Dendritic cell treated with granulocyte-macrophage colony-stimulating factor and Interleukin-4, amounts not matched to agents 40 ng/mL and 50 ng/mL, for 4 days (primary cell): ENCODE data around the gene L3MBTL3.

Experiments
- H3K27ac Mint-ChIP-seq: one replicate; pipeline ENCODE4 v1.8.0; 2022; ENCODE audit warnings: mild to moderate bottlenecking, mixed read lengths
- H3K27me3 Mint-ChIP-seq: one replicate; pipeline ENCODE4 v1.8.0; 2022; ENCODE audit warnings: mild to moderate bottlenecking, mixed read lengths
- H3K36me3 Mint-ChIP-seq: one replicate; pipeline ENCODE4 v1.8.0; 2022; ENCODE audit warnings: low read depth, mixed read lengths
- H3K4me1 Mint-ChIP-seq: one replicate; pipeline ENCODE4 v1.8.0; 2022; ENCODE audit warnings: low read depth, mixed read lengths
- H3K4me3 Mint-ChIP-seq: one replicate; pipeline ENCODE4 v1.8.0; 2022; ENCODE audit warnings: mild to moderate bottlenecking, moderate library complexity, mixed read lengths
- H3K9me3 Mint-ChIP-seq: one replicate; pipeline ENCODE4 v1.8.0; 2022; ENCODE audit warnings: mixed read lengths
- intact Hi-C: fragments of 100-400 bp; cut with micrococcal nuclease; formaldehyde crosslinking; loops from one replicate; pipeline ENCODE4 v1.15.0; 2022

Gene L3MBTL3

GRCh38 chr6:130012728-130013127, 5.7 kb upstream of the L3MBTL3 start:
- intact Hi-C loops = loop anchor here (10.0 kb wide), 1 partner anchor 248 kb away; no protein-coding TSS in a partner anchor
- Mint-ChIP-seq H3K4me3 (no peak overlapping the region), H3K27ac (no peak overlapping the region), H3K9me3 (peaks cover 7% of the 10 kb centered on the region), H3K27me3 (peaks cover 13% of the 10 kb centered on the region), H3K36me3 (no peaks in the 10 kb centered on the region), H3K4me1 (peaks cover 14% of the 10 kb centered on the region)

GRCh38 chr6:130018744-130019325, 454 bp downstream of the L3MBTL3 start:
- peaks cover 10% of the 10 kb centered on the region for H3K4me1 Mint-ChIP-seq
- peak overlapping the region; percentile 99 for H3K4me3 Mint-ChIP-seq
- H3K27me3 Mint-ChIP-seq = no peaks in the 10 kb centered on the region
- peaks cover 15% of the 10 kb centered on the region for H3K36me3 Mint-ChIP-seq
- intact Hi-C loops = loop anchor here (5.0 to 10.0 kb wide), 2 partner anchors 82 to 254 kb away; no protein-coding TSS in a partner anchor
- H3K9me3 Mint-ChIP-seq = no peaks in the 10 kb centered on the region
- H3K27ac Mint-ChIP-seq = peak overlapping the region; percentile 79

- Mint-ChIP-seq H3K9me3 (no peaks in the 10 kb centered on the region), H3K36me3 (peaks cover 15% of the 10 kb centered on the region), H3K4me1 (peaks cover 10% of the 10 kb centered on the region), H3K27me3 (no peaks in the 10 kb centered on the region), H3K4me3 (peak overlapping the region; percentile 89), H3K27ac (peak overlapping the region; percentile 79)
- intact Hi-C loops = loop anchor here (2.0 to 10.0 kb wide), 5 partner anchors 82 to 517 kb away; no protein-coding TSS in a partner anchor
Observed at GRCh38 chr6:130019326-130020072, 1.1 kb downstream of the L3MBTL3 start.

- Mint-ChIP-seq H3K9me3 (no peaks in the 10 kb centered on the region), H3K27ac (peak overlapping the region; percentile 79), H3K27me3 (no peaks in the 10 kb centered on the region), H3K4me3 (peak overlapping the region; percentile 78), H3K4me1 (peaks cover 10% of the 10 kb centered on the region), H3K36me3 (peaks cover 20% of the 10 kb centered on the region)
- intact Hi-C loops = loop anchor here (2.0 to 10.0 kb wide), 3 partner anchors 125 to 518 kb away; no protein-coding TSS in a partner anchor
Observed at GRCh38 chr6:130020073-130020906, 1.9 kb downstream of the L3MBTL3 start.

- Mint-ChIP-seq H3K36me3 (peaks cover 22% of the 10 kb centered on the region), H3K9me3 (no peaks in the 10 kb centered on the region), H3K4me3 (peak overlapping the region; percentile 78), H3K4me1 (peaks cover 10% of the 10 kb centered on the region), H3K27ac (peak overlapping the region; percentile 79), H3K27me3 (no peaks in the 10 kb centered on the region)
- intact Hi-C loops = loop anchor here (2.0 to 10.0 kb wide), 3 partner anchors 126 to 519 kb away; no protein-coding TSS in a partner anchor
Observed at GRCh38 chr6:130020907-130021629, 2.7 kb downstream of the L3MBTL3 start.

GRCh38 chr6:130026859-130027258, 8.5 kb downstream of the L3MBTL3 start:
- Mint-ChIP-seq H3K4me3 (no peak overlapping the region), H3K4me1 (no peaks in the 10 kb centered on the region), H3K36me3 (peaks cover 7% of the 10 kb centered on the region), H3K27ac (no peak overlapping the region), H3K27me3 (no peaks in the 10 kb centered on the region), H3K9me3 (no peaks in the 10 kb centered on the region)
- intact Hi-C loops = loop anchor here (10.0 kb wide), 1 partner anchor 432 kb away; no protein-coding TSS in a partner anchor

- intact Hi-C loops = loop anchor here (10.0 kb wide), 1 partner anchor 433 kb away; no protein-coding TSS in a partner anchor
- Mint-ChIP-seq H3K27ac (no peak overlapping the region), H3K4me3 (no peak overlapping the region)
Observed at GRCh38 chr6:130027948-130028347, 9.6 kb downstream of the L3MBTL3 start.

GRCh38 chr6:130029163-130029562, 10.8 kb downstream of the L3MBTL3 start:
- intact Hi-C loops = loop anchor here (10.0 kb wide), 1 partner anchor 434 kb away; no protein-coding TSS in a partner anchor
- Mint-ChIP-seq H3K4me1 (peaks cover 10% of the 10 kb centered on the region), H3K27ac (no peak overlapping the region), H3K9me3 (peaks cover 9% of the 10 kb centered on the region), H3K4me3 (no peak overlapping the region), H3K27me3 (no peaks in the 10 kb centered on the region), H3K36me3 (peaks cover 7% of the 10 kb centered on the region)

More at GRCh38 chr6:130027948-130028347, 9.6 kb downstream of the L3MBTL3 start:
- H3K36me3 Mint-ChIP-seq = peaks cover 7% of the 10 kb centered on the region
- H3K4me1 Mint-ChIP-seq = peaks cover 4% of the 10 kb centered on the region
- H3K9me3 Mint-ChIP-seq = peaks cover 6% of the 10 kb centered on the region
- H3K27me3 Mint-ChIP-seq = no peaks in the 10 kb centered on the region

GRCh38 chr6:130032758-130033340, 14.5 kb downstream of the L3MBTL3 start:
- H3K27me3 Mint-ChIP-seq = no peaks in the 10 kb centered on the region
- no peak overlapping the region for H3K27ac Mint-ChIP-seq
- no peak overlapping the region for H3K4me3 Mint-ChIP-seq
- H3K36me3 Mint-ChIP-seq = no peaks in the 10 kb centered on the region
- peaks cover 9% of the 10 kb centered on the region for H3K9me3 Mint-ChIP-seq
- intact Hi-C loops = no loop called here
- peaks cover 16% of the 10 kb centered on the region for H3K4me1 Mint-ChIP-seq

GRCh38 chr6:130033949-130034348, 15.6 kb downstream of the L3MBTL3 start:
- no peak overlapping the region for H3K27ac Mint-ChIP-seq
- H3K4me1 Mint-ChIP-seq = peaks cover 16% of the 10 kb centered on the region
- no peaks in the 10 kb centered on the region for H3K36me3 Mint-ChIP-seq
- no peak overlapping the region for H3K4me3 Mint-ChIP-seq
- peaks cover 9% of the 10 kb centered on the region for H3K9me3 Mint-ChIP-seq
- intact Hi-C loops = no loop called here
- H3K27me3 Mint-ChIP-seq = no peaks in the 10 kb centered on the region

GRCh38 chr6:130034378-130035146, 16.2 kb downstream of the L3MBTL3 start:
- H3K4me1 Mint-ChIP-seq = peaks cover 16% of the 10 kb centered on the region
- H3K9me3 Mint-ChIP-seq = peaks cover 9% of the 10 kb centered on the region
- no peaks in the 10 kb centered on the region for H3K27me3 Mint-ChIP-seq
- H3K27ac Mint-ChIP-seq = no peak overlapping the region
- H3K36me3 Mint-ChIP-seq = no peaks in the 10 kb centered on the region
- intact Hi-C loops = no loop called here
- H3K4me3 Mint-ChIP-seq = no peak overlapping the region

- Mint-ChIP-seq H3K27ac (no peak overlapping the region), H3K4me1 (peaks cover 16% of the 10 kb centered on the region), H3K9me3 (peaks cover 9% of the 10 kb centered on the region), H3K36me3 (no peaks in the 10 kb centered on the region), H3K27me3 (no peaks in the 10 kb centered on the region), H3K4me3 (no peak overlapping the region)
- intact Hi-C loops = no loop called here
Observed at GRCh38 chr6:130035211-130035610, 16.8 kb downstream of the L3MBTL3 start.
